ENCODE data around the gene TRIML1.

DNA sequence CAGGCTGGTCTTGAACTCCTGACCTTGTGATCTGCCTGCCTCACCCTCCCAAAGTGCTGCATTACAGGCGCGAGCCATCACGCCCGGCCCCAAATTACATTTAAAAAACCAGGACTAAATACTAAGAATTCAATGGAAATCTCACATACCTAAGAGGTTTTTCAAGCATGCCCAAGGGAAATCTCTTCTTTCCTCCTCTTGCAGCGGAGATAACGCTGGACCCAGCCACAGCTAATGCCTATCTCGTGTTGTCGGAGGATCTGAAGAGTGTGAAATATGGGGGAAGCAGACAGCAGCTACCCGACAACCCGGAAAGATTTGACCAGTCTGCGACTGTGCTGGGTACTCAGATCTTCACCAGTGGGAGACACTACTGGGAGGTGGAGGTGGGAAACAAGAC is 7.4 kb downstream of the TRIML1 start:
- no peak for TF ChIP-seq SIN3A (IDR thresholded peaks at IDR 0.05; ENCODE audit: borderline replicate concordance, insufficient read depth, low read depth, low read length)
- TF ChIP-seq, protein P1, sequence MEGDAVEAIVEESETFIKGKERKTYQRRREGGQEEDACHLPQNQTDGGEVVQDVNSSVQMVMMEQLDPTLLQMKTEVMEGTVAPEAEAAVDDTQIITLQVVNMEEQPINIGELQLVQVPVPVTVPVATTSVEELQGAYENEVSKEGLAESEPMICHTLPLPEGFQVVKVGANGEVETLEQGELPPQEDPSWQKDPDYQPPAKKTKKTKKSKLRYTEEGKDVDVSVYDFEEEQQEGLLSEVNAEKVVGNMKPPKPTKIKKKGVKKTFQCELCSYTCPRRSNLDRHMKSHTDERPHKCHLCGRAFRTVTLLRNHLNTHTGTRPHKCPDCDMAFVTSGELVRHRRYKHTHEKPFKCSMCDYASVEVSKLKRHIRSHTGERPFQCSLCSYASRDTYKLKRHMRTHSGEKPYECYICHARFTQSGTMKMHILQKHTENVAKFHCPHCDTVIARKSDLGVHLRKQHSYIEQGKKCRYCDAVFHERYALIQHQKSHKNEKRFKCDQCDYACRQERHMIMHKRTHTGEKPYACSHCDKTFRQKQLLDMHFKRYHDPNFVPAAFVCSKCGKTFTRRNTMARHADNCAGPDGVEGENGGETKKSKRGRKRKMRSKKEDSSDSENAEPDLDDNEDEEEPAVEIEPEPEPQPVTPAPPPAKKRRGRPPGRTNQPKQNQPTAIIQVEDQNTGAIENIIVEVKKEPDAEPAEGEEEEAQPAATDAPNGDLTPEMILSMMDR (IDR thresholded peaks at IDR 0.05): no peak
- TF ChIP-seq POLR2AphosphoS5 (IDR thresholded peaks at IDR 0.05; ENCODE audit: low read depth, low read length): no peak
